ENCODE data around the gene URM1.

The URM1 gene

GRCh38 chr9:128372784-128373183 is 1.6 kb downstream of the URM1 start:
- Histone ChIP-seq H3K27ac (no peak overlapping the region), H3K27me3 (no peaks in the 10 kb centered on the region), H3K4me1 (peaks cover 0 to 29% (median 18%) of the 10 kb centered on the region in 4 donors), H3K36me3 (peaks cover under 1 to 34% (median 8%) of the 10 kb centered on the region in 3 donors), H3K4me3 (no peak overlapping the region), H3K9me3 (no peaks in the 10 kb centered on the region)
- intact Hi-C loops (cut with DNase I; ENCODE audit: low total_unique reads): no loop called here
- no peak for DNase-seq
- TF ChIP-seq CTCF (IDR thresholded peaks at IDR 0.05): no peak

GRCh38 chr9:128374221-128374675 is 3.1 kb downstream of the URM1 start:
- Histone ChIP-seq H3K27ac (no peak overlapping the region), H3K9me3 (no peaks in the 10 kb centered on the region), H3K4me1 (peaks cover 0 to 29% (median 18%) of the 10 kb centered on the region in 4 donors), H3K4me3 (no peak overlapping the region), H3K27me3 (no peaks in the 10 kb centered on the region), H3K36me3 (peaks cover 8 to 49% (median 15%) of the 10 kb centered on the region in 3 donors)
- DNase-seq: no peak
- TF ChIP-seq CTCF (IDR thresholded peaks at IDR 0.05): no peak
- intact Hi-C loops (cut with DNase I; ENCODE audit: low total_unique reads): no loop called here

- no peak overlapping the region for H3K27ac ChIP-seq
- H3K4me1 ChIP-seq: peaks cover 0 to 20% (median 10%) of the 10 kb centered on the region in 4 donors
- TF ChIP-seq CTCF (IDR thresholded peaks at IDR 0.05): no peak
- H3K36me3 ChIP-seq: peaks cover 8 to 64% (median 23%) of the 10 kb centered on the region in 3 donors
- H3K27me3 ChIP-seq: no peaks in the 10 kb centered on the region
- H3K9me3 ChIP-seq: no peaks in the 10 kb centered on the region
- no peak for DNase-seq
- intact Hi-C loops (cut with DNase I; ENCODE audit: low total_unique reads): no loop called here
- no peak overlapping the region for H3K4me3 ChIP-seq
These were observed 4.7 kb downstream of the URM1 start for GRCh38 chr9:128375865-128376264.

DNA sequence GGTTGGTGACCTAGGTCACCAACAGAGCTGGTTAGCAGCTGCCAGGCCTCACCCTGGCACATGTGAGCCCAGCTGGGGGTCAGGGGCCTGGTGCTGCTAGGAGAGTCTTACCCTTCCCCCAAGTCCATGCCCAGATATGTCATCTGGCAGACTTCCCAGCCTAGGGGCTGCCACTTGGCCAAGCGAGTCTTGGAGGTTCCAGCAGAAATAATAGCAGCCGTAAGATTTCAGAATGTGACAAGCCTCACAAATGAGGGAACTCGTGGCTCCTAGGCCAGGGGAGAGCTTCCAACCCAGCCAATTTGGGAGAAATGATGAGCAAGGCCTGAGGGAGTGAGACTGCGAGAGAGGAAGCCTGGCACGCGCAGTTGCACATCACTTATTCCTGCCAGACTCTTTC is 11.1 kb downstream of the URM1 start:
- Histone ChIP-seq H3K9me3 (no peaks in the 10 kb centered on the region), H3K4me3 (no peak overlapping the region), H3K27me3 (no peaks in the 10 kb centered on the region), H3K4me1 (no peaks in the 10 kb centered on the region), H3K36me3 (peaks cover 29 to 95% (median 43%) of the 10 kb centered on the region in 3 donors), H3K27ac (no peak overlapping the region)
- intact Hi-C loops (cut with DNase I; ENCODE audit: low total_unique reads): no loop called here
- no peak for DNase-seq
- TF ChIP-seq CTCF (IDR thresholded peaks at IDR 0.05): no peak

DNA sequence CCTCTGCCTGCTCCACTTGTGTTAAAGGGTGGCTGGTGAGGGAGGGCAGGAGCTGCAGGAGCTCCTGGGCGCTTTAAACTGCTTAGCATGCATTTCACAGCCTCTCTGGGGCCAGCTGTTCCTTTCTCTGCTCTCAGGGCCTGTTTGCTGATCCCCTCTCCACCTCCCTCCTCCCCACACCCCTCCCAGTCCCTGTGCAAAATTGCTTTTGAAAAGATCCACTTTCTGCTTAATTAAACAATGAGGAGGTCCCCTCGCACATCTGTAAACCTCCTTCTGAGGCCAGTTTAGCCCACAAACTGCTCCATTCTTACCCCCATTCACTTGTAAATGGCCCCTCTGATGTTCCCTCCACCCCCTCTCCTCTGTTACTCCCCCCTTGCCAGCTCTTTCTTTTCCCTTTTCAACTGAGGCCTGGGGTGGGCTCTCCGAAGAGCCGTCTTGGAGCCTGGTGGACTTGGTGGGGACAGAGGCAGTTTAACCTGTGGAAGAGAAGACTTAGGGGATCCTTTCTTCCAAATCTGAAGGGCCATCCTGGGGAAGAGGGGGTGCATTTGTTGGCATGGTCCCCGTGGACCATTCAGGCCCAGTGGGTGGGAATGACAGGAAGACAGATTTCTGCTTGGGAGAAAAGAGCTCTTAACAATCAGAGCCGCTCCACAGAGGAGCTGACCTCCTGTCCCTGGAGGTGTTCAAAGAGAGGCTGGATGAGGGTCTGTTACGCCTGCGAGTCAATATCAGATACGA is 12.0 kb downstream of the URM1 start:
- no peaks in the 10 kb centered on the region for H3K9me3 ChIP-seq
- no peaks in the 10 kb centered on the region for H3K4me1 ChIP-seq
- intact Hi-C loops (cut with DNase I; ENCODE audit: low total_unique reads): no loop called here
- no peak for TF ChIP-seq CTCF (IDR thresholded peaks at IDR 0.05)
- no peak for DNase-seq
- no peaks in the 10 kb centered on the region for H3K27me3 ChIP-seq
- H3K27ac ChIP-seq: no peak overlapping the region
- H3K4me3 ChIP-seq: no peak overlapping the region
- peaks cover 34 to 98% (median 52%) of the 10 kb centered on the region in 3 donors for H3K36me3 ChIP-seq

All from tibial artery (tissue), 4 donors.